Measurements from ENCODE around the gene CCDC182. TPM values are rescaled to one million over a fixed set of nuclear protein-coding genes. Genes with fewer than 3 reads are reported as not detected.

Gene CCDC182
- total and polyA plus RNA-seq, 2 of the 13 experiments (the other 11 are each of a cell fraction or from before 2014, with no cell fraction given) = not detected

DNA sequence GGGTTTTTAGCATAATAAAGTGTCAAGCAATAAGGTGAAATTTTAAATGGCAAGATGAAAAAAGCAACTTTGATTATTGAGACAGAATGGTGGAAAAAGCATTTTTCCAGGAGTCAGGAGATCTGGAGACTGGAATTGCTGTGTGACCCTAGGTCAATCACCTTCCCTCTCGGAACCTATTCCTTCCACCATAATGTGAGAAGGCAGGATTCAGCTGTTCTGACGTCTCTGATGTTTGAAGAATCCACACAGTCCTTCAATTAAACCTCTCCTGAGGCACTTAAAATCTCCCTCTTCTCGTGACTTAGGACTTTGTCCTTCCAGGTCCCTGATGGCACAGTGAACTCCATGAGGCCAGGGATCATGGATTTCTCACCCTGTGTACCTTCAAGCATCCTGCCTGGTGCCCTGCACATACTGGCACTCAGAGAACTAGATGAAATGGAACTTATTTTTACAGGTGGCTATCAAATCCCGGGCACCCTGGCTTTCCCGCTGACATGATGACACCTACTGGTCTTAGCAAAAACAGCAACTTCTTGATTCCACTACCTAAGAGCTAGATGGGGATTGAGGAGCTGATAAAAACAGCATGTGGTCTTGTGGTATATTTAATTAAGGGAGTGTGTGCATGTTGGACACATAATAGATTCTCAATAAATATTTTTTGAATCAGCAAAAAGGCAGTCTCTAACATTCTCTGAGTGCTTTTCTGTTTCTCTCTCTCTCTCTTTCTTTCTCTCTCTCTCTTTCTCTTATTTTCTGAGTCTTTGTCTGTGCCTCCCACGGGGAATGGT is 2.3 kb upstream of the CCDC182 start (continued):
- TF ChIP-seq, protein P1, sequence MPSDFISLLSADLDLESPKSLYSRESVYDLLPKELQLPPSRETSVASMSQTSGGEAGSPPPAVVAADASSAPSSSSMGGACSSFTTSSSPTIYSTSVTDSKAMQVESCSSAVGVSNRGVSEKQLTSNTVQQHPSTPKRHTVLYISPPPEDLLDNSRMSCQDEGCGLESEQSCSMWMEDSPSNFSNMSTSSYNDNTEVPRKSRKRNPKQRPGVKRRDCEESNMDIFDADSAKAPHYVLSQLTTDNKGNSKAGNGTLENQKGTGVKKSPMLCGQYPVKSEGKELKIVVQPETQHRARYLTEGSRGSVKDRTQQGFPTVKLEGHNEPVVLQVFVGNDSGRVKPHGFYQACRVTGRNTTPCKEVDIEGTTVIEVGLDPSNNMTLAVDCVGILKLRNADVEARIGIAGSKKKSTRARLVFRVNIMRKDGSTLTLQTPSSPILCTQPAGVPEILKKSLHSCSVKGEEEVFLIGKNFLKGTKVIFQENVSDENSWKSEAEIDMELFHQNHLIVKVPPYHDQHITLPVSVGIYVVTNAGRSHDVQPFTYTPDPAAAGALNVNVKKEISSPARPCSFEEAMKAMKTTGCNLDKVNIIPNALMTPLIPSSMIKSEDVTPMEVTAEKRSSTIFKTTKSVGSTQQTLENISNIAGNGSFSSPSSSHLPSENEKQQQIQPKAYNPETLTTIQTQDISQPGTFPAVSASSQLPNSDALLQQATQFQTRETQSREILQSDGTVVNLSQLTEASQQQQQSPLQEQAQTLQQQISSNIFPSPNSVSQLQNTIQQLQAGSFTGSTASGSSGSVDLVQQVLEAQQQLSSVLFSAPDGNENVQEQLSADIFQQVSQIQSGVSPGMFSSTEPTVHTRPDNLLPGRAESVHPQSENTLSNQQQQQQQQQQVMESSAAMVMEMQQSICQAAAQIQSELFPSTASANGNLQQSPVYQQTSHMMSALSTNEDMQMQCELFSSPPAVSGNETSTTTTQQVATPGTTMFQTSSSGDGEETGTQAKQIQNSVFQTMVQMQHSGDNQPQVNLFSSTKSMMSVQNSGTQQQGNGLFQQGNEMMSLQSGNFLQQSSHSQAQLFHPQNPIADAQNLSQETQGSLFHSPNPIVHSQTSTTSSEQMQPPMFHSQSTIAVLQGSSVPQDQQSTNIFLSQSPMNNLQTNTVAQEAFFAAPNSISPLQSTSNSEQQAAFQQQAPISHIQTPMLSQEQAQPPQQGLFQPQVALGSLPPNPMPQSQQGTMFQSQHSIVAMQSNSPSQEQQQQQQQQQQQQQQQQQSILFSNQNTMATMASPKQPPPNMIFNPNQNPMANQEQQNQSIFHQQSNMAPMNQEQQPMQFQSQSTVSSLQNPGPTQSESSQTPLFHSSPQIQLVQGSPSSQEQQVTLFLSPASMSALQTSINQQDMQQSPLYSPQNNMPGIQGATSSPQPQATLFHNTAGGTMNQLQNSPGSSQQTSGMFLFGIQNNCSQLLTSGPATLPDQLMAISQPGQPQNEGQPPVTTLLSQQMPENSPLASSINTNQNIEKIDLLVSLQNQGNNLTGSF (CRISPR knock-in tag; IDR thresholded peaks at IDR 0.05) = no peak
- TF ChIP-seq RAD21 (CRISPR knock-in tag; IDR thresholded peaks at IDR 0.05) (peak; percentile 49; the same call in 1 of the 2 replicates), ZNF781 (CRISPR knock-in tag; IDR thresholded peaks at IDR 0.05; ENCODE audit: borderline replicate concordance, not compliant biosample characterization) (no peak)
- TF ChIP-seq, protein P2, sequence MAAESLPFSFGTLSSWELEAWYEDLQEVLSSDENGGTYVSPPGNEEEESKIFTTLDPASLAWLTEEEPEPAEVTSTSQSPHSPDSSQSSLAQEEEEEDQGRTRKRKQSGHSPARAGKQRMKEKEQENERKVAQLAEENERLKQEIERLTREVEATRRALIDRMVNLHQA (CRISPR knock-in tag; IDR thresholded peaks at IDR 0.05) = no peak

DNA sequence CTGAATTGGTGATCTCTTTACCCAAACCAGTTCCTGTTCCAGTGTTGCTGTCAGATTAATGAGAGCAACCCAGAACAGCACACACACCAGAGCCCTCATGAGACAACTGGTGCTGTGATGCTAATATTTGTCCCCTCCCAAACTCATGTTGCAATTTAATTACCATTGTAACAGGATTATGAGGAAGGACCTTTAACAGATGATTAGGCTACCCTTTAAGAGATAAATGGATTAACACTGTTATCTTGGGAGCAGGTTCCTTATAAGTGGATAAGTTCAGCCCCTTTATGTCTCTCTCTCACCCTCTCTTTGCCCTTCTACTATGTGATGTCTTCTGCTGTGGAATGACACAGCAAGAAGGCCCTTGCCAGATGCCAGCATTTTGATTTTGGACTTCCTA is 1.1 kb upstream of the CCDC182 start:
- ChIA-PET CTCF (ENCODE audit: low intra/inter-chr PET ratio, low total read pairs) (interaction anchor here (2.1 kb wide), 1 partner anchor 503 kb away, joined by 25 read pairs; no protein-coding TSS in a partner anchor), POLR2A (no interaction called here)
- intact Hi-C loops (cut with micrococcal nuclease; ENCODE audit: unreplicated experiment) = loop anchor here (5.0 to 10.0 kb wide), 3 partner anchors 71 to 504 kb away; no protein-coding TSS in a partner anchor
- Histone ChIP-seq H3K4me3 (replicated peaks in 1 of 3; ENCODE audit: insufficient read depth in 1 of 3, low read depth in 2 of 3, low read length in 3 of 3) (no peak overlapping the region), H3K36me3 (replicated peaks in 1 of 2; ENCODE audit: control insufficient read depth in 1 of 2, insufficient read depth in 2 of 2, low read length in 2 of 2) (no peaks in the 10 kb centered on the region), H4K20me1 (ENCODE audit: insufficient read depth, low read length) (no peaks in the 10 kb centered on the region), H3K27me3 (ENCODE audit: control insufficient read depth in 1 of 2, insufficient read depth in 2 of 2, low read length in 2 of 2) (peaks cover 0 to 43% of the 10 kb centered on the region in 2 experiments; a peak in 3 of 5 replicates), H3K4me2 (ENCODE audit: low read depth, low read length) (no peak overlapping the region), H3K79me2 (ENCODE audit: insufficient read depth, low read length) (no peaks in the 10 kb centered on the region), H2AFZ (ENCODE audit: low read length) (no peak overlapping the region), H3K9me3 (ENCODE audit: low read length) (no peaks in the 10 kb centered on the region), H3K27ac (ENCODE audit: extremely low read length, insufficient read depth, low read length) (no peak overlapping the region), H3K4me1 (ENCODE audit: insufficient read depth, low read length) (peaks cover 14% of the 10 kb centered on the region), H3K9ac (ENCODE audit: insufficient read depth, low read depth, low read length) (no peak overlapping the region)
- no TSS peak for BruUV-seq (replicated peaks)
- in situ Hi-C loops (cut with HindIII; ENCODE audit: extremely low pct_ligation_motif_present, low pct_unique_long_range_greater_than_20kb) = loop anchor here (10.0 kb wide), 1 partner anchor 501 kb away; no protein-coding TSS in a partner anchor
- ATAC-seq (no peak), DNase-seq (ENCODE audit: low spot score) (no peak), FAIRE-seq (no peak)
- TF ChIP-seq ZNF24 (IDR thresholded peaks at IDR 0.05) = no peak
- TF ChIP-seq DMAP1 (CRISPR knock-in tag; IDR thresholded peaks at IDR 0.05) = no peak
- no peak for TF ChIP-seq RBFOX2 (IDR thresholded peaks at IDR 0.05; ENCODE audit: low read depth, low read length)
- TF ChIP-seq, protein P3, sequence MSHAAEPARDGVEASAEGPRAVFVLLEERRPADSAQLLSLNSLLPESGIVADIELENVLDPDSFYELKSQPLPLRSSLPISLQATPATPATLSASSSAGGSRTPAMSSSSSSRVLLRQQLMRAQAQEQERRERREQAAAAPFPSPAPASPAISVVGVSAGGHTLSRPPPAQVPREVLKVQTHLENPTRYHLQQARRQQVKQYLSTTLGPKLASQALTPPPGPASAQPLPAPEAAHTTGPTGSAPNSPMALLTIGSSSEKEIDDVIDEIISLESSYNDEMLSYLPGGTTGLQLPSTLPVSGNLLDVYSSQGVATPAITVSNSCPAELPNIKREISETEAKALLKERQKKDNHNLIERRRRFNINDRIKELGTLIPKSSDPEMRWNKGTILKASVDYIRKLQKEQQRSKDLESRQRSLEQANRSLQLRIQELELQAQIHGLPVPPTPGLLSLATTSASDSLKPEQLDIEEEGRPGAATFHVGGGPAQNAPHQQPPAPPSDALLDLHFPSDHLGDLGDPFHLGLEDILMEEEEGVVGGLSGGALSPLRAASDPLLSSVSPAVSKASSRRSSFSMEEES (CRISPR knock-in tag; IDR thresholded peaks at IDR 0.05) = no peak

Data from HepG2 (cell line).